ENCODE data around the gene ZFAND2A.

- TF ChIP-seq POLR2AphosphoS5 (IDR thresholded peaks at IDR 0.05; ENCODE audit: low read depth), result no peak
- TF ChIP-seq, protein P1, sequence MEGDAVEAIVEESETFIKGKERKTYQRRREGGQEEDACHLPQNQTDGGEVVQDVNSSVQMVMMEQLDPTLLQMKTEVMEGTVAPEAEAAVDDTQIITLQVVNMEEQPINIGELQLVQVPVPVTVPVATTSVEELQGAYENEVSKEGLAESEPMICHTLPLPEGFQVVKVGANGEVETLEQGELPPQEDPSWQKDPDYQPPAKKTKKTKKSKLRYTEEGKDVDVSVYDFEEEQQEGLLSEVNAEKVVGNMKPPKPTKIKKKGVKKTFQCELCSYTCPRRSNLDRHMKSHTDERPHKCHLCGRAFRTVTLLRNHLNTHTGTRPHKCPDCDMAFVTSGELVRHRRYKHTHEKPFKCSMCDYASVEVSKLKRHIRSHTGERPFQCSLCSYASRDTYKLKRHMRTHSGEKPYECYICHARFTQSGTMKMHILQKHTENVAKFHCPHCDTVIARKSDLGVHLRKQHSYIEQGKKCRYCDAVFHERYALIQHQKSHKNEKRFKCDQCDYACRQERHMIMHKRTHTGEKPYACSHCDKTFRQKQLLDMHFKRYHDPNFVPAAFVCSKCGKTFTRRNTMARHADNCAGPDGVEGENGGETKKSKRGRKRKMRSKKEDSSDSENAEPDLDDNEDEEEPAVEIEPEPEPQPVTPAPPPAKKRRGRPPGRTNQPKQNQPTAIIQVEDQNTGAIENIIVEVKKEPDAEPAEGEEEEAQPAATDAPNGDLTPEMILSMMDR (IDR thresholded peaks at IDR 0.05; ENCODE audit: insufficient read depth, low read length), result no peak
- TF ChIP-seq GABPA (IDR thresholded peaks at IDR 0.05; ENCODE audit: low read depth), result no peak
- TF ChIP-seq REST (IDR thresholded peaks at IDR 0.05; ENCODE audit: insufficient replicate concordance, low read depth), result no peak
- no peak for TF ChIP-seq SPI1 (IDR thresholded peaks at IDR 0.05; ENCODE audit: borderline replicate concordance, low read depth)
Measured at GRCh38 chr7:1200045-1200444, 40.0 kb upstream of the ZFAND2A start.
